Measurements from ENCODE around the gene CLDN10. TPM values are rescaled to one million over a fixed set of nuclear protein-coding genes. Genes with fewer than 3 reads are reported as not detected.

CLDN10 gene
- total and polyA plus RNA-seq, 9 donors = 0.45 to 28.7 (median 1.5) TPM; not detected in 1

DNA sequence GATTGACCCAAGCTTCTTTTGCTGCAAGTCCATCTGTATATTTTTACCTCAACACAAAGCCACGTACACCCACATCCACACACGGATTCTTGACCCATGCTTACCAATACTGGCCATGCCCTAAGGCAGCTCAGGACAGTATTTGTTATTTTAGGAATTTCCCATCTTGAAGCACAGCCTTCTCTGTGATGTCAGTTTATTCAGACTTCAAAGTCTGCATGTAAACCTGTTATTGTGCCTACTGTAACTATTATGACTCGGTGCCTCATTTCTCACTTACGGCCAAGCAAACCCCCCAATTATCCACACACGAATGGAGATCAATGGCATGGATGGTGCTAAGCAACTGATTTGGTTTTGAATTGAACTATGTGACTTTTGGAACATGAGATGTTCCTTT is 17.5 kb downstream of the CLDN10 start:
- Histone ChIP-seq H3K9me3 (no peaks in the 10 kb centered on the region), H3K4me3 (no peak overlapping the region), H3K27me3 (no peaks in the 10 kb centered on the region), H3K36me3 (no peaks in the 10 kb centered on the region), H3K27ac (no peak overlapping the region), H3K4me1 (ENCODE audit: insufficient read depth) (no peaks in the 10 kb centered on the region)
- DNase-seq = no peak
- 79 to 86% (median 82%) methylated on average over 5 of the region's 5 CpGs for WGBS, 3 donors
- TF ChIP-seq EP300 (IDR thresholded peaks at IDR 0.05) (no peak), POLR2A (IDR thresholded peaks at IDR 0.05) (no peak)
- TF ChIP-seq, protein P1, sequence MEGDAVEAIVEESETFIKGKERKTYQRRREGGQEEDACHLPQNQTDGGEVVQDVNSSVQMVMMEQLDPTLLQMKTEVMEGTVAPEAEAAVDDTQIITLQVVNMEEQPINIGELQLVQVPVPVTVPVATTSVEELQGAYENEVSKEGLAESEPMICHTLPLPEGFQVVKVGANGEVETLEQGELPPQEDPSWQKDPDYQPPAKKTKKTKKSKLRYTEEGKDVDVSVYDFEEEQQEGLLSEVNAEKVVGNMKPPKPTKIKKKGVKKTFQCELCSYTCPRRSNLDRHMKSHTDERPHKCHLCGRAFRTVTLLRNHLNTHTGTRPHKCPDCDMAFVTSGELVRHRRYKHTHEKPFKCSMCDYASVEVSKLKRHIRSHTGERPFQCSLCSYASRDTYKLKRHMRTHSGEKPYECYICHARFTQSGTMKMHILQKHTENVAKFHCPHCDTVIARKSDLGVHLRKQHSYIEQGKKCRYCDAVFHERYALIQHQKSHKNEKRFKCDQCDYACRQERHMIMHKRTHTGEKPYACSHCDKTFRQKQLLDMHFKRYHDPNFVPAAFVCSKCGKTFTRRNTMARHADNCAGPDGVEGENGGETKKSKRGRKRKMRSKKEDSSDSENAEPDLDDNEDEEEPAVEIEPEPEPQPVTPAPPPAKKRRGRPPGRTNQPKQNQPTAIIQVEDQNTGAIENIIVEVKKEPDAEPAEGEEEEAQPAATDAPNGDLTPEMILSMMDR (IDR thresholded peaks at IDR 0.05) = no peak
- intact Hi-C loops (cut with DNase I) = no loop called here

DNA sequence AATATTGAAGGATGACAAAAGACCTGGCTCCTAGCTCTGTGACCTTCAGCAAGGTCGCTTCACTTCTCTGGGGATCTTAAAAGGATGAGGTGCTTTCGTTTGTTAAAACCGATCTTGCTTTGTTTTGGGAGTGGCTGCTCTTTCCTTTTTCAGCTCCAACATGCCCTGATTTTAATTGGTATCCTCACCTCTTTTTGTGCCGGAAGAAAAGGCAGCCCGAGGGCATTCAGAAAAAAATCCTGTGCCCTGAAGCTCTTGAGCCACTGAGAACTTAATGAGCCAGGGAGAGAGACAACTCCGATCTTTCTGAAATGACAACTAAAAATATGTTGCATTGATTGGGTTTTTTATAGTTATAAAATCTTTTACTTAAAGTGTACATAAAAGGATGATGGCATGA is 19.4 kb downstream of the CLDN10 start:
- Histone ChIP-seq H3K4me1 (ENCODE audit: insufficient read depth) (no peaks in the 10 kb centered on the region), H3K27ac (no peak overlapping the region), H3K36me3 (no peaks in the 10 kb centered on the region), H3K9me3 (no peaks in the 10 kb centered on the region), H3K27me3 (no peaks in the 10 kb centered on the region), H3K4me3 (no peak overlapping the region)
- no peak for DNase-seq
- TF ChIP-seq EP300 (IDR thresholded peaks at IDR 0.05) = no peak
- no peak for TF ChIP-seq POLR2A (IDR thresholded peaks at IDR 0.05)
- TF ChIP-seq, protein P1 (IDR thresholded peaks at IDR 0.05) = no peak
- 51 to 70% (median 63%) methylated on average over 6 of the region's 6 CpGs for WGBS, 3 donors
- intact Hi-C loops (cut with DNase I) = no loop called here

DNA sequence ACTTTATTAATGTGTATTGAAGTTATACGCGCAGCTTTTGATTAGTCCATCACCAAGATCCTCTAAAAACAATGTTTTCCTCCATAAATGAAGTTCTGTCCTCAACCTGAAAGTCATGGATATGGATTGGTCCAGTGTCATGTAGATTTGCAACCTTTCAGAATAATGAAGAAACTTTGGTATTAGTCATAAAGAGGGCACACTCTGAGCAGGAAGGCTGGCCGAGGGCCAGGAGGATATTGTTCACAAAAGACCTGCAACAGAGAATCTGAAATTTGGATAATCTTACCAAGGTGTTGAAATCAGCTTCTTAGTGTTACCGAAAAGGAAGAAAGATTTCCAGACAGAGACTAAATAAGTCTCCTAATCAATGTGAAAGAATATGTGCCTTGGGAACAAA is 20.7 kb downstream of the CLDN10 start:
- Histone ChIP-seq H3K27ac (no peak overlapping the region), H3K27me3 (no peaks in the 10 kb centered on the region), H3K4me1 (ENCODE audit: insufficient read depth) (no peaks in the 10 kb centered on the region), H3K4me3 (no peak overlapping the region), H3K36me3 (no peaks in the 10 kb centered on the region), H3K9me3 (no peaks in the 10 kb centered on the region)
- DNase-seq = no peak
- WGBS, 3 donors = 89 to 92% (median 91%) methylated on average over 4 of the region's 4 CpGs
- intact Hi-C loops (cut with DNase I) = no loop called here
- TF ChIP-seq, protein P1 (IDR thresholded peaks at IDR 0.05) = no peak
- no peak for TF ChIP-seq EP300 (IDR thresholded peaks at IDR 0.05)
- TF ChIP-seq POLR2A (IDR thresholded peaks at IDR 0.05) = no peak

DNA sequence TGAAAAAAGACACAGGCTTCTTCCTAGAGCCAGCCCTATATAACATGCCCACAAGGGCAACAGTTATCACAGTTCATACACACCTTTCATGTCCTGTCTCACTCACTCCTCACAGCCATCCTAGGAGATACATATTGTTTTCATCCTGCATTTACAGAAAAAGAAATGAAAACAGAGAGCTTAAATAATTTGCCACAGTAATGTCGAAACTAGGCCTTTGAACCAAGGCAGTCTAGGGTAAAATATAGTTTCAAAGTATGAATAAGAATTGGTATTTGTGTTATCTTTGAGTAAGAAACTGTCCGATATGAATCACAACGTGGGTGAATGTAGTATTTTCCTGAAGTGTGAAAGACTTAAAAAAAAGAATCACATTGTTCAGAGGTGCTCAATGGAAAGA is 26.8 kb downstream of the CLDN10 start:
- H3K4me3 ChIP-seq = no peak overlapping the region
- no peaks in the 10 kb centered on the region for H3K27me3 ChIP-seq
- H3K36me3 ChIP-seq = no peaks in the 10 kb centered on the region
- H3K27ac ChIP-seq = no peak overlapping the region
- H3K9me3 ChIP-seq = no peaks in the 10 kb centered on the region
- WGBS, 3 donors = 80 to 90% (median 81%) methylated on average over 3 of the region's 3 CpGs
- DNase-seq = no peak
- TF ChIP-seq EP300 (IDR thresholded peaks at IDR 0.05) (no peak), POLR2A (IDR thresholded peaks at IDR 0.05) (no peak)
- TF ChIP-seq, protein P1 (IDR thresholded peaks at IDR 0.05) = no peak
- H3K4me1 ChIP-seq (ENCODE audit: insufficient read depth) = no peaks in the 10 kb centered on the region
- intact Hi-C loops (cut with DNase I) = no loop called here

DNA sequence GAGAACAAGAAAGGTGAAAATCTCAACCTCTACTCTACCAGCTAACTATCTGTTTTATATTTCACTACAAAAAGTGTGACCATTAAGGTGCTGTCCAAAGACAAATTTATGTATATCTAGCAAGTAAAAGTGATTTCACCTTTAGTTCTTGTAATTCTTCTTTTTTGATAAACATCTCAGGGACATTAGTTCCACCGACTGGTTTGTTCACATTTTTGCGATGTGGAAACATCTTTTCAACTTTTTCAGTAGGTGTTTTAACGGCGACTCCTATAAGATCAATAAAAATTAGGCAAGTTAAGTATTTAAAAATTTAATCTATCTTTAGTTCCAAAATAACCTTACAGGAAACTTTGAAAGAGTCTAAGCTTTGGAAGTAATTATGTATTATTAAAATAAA is 33.3 kb downstream of the CLDN10 start:
- intact Hi-C loops (cut with DNase I) = no loop called here
- H3K27ac ChIP-seq = no peak overlapping the region
- no peak for DNase-seq
- H3K4me3 ChIP-seq = no peak overlapping the region
- 95 to 97% (median 96%) methylated on average over 4 of the region's 4 CpGs for WGBS, 3 donors
- no peaks in the 10 kb centered on the region for H3K4me1 ChIP-seq (ENCODE audit: insufficient read depth)
- H3K9me3 ChIP-seq = no peaks in the 10 kb centered on the region
- TF ChIP-seq POLR2A (IDR thresholded peaks at IDR 0.05) (no peak), EP300 (IDR thresholded peaks at IDR 0.05) (no peak)
- TF ChIP-seq, protein P1 (IDR thresholded peaks at IDR 0.05) = no peak
- no peaks in the 10 kb centered on the region for H3K27me3 ChIP-seq
- H3K36me3 ChIP-seq = no peaks in the 10 kb centered on the region

All from ovary (tissue), 9 donors.